Measurements from ENCODE around the gene ACSF3.

The ACSF3 gene

DNA sequence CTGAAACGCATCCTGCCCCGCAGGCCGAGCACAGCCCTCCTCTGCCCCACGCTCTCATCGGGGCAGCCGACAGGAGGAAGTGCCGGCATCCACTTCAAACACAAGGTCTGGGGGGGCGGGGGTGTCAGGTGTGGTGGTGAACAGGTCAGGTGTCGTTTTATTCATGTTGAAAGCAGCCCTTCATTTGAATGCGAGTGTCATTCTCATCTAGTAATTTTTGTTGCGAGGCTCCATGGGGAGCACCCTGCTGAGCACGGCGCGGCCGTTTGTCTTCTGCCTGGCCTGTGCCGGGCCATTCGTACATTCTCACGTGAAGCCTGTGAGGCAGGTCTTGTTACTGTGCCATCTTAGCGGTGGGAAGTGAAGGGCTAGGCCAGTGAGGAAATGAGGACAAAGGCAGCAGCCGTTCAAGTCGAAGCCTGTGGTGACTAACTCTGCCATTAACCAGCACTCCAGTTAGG lies 1.9 kb downstream of the ACSF3 start:
- peak in 1 of 2 experiments; percentile 42 for DNase-seq

DNA sequence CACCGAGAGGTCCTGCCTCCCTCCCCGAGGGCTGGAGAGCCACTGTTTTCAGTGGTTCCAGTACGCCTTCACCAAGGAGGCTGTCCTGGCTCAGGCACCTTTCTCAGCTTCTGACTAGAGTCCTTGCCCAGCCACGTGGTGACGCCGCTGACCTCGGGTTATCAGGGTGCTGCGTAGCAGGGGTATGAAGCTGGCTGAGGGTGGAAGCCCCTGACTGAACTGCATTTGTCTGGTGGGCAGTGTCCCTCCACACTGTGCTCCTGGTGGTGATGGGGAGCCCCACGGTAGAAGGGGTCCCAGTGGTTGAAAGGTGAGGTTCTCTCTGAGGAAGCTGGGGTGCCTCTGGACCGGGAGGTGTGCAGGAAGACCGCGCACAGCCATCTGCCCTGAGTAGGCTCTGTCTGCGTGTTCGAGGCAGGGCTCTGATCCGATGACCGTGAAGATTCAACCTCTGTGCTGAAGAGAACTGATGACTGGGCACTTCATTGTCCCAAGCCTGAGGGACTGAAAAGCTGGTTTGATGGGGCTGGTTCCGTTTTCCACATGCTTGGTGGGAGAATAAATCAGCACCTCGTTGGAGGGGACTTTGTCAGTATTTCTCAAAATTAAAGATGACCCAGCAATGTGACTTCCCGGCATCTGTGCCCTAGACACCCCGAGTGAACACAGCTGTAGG lies 2.5 kb downstream of the ACSF3 start:
- DNase-seq, result no peak

DNA sequence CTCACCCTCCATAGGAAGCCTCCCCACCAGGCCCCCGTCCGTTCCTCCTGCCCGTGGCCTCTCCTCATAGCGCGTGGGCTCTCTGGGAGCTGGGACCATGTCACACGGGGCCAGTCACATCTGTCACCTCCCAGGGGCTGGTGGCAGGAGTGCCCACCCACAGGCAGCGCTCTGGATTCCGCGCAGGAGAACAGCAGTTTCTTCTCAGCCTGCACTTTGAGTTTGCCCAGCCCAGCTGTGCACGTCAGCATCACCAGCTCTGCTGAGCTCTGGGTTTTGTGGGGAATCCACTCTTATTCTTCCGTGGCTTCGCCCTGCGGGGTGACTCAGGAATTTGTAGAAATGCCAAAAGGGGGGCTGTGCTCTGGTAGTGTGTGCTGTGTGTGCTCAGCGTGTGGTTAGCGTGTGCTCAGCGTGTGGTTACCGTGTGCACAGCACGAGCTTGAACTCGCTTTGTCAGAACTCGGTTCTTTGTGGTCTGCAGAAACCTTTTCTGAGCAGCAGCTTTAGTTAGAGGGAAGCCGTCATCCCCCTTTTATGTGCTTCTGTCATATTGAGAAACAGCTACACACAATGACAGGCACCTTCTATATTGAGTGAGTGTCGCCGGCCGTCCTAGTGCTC lies 3.2 kb downstream of the ACSF3 start:
- no peak for DNase-seq

DNA sequence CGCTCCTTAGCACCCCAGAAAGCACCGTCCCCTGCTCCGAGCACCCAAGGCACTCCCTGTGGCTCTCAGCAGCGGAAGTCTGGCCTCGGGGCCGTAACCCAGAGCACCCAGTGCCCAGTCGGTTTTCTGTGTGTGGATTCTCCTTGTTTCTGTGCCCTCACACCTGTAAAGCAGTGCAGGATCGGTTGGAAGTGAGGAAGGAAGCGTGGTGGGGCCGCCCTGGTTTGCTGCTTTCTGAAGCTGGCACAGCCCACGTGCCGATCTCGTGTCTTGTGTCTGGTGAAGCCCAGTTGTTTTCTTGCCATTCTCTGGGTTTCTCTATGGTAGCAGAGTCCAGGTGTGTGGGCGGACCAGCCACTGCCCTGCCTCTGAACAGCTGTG lies 3.7 kb downstream of the ACSF3 start:
- no peak for DNase-seq

DNA sequence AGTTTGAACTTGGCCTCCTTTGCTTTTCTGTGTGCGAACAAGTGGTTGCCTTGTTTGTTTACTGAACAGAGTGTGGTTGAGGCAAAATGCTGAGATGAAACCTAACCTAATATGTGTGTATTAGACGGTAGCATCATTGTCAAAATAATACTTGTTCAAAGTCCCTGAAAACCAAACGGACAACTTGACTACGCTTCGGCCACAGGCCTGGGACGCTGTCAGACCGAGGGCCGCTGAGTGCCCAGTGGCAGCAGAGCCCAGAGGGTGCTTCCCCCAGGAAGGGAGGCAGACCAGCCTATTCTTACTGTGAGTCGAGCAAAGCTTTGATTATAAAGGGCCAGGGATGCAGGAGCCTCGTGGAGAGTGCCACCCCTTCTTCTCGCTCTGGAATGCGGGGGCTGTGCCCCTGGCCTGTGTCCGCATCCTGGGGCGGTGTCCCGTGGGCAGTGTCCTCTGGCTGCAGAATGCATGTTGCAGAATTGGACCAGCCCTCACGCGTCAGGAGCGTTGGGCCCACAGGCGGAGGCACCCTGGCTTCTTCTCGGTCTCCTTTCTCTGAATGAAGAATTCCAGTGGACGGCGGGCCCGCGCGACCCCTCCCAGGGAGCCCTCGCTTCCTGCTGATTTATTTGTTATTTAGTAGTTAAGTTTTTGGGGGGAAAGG lies 5.2 kb downstream of the ACSF3 start:
- DNase-seq, result no peak

DNA sequence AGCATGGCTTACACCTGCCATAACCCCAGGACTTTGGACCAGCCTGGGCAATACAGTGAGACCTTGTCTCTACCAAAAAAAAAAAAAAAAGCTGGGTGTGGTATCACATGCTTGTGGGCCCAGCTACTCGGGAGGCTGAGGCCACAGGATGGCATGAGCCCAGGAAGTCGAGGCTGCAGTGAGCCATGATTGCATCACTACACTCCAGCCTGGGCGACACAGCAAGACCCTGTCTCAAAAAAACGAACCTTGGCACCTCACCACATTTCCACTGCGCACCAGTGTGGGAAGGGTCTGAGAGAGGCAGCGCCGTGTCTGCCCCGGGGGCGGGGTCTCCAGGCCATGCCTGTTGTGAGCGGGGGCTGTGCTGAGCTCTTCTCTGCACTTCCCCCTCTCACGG lies 6.3 kb downstream of the ACSF3 start:
- no peak for DNase-seq

DNA sequence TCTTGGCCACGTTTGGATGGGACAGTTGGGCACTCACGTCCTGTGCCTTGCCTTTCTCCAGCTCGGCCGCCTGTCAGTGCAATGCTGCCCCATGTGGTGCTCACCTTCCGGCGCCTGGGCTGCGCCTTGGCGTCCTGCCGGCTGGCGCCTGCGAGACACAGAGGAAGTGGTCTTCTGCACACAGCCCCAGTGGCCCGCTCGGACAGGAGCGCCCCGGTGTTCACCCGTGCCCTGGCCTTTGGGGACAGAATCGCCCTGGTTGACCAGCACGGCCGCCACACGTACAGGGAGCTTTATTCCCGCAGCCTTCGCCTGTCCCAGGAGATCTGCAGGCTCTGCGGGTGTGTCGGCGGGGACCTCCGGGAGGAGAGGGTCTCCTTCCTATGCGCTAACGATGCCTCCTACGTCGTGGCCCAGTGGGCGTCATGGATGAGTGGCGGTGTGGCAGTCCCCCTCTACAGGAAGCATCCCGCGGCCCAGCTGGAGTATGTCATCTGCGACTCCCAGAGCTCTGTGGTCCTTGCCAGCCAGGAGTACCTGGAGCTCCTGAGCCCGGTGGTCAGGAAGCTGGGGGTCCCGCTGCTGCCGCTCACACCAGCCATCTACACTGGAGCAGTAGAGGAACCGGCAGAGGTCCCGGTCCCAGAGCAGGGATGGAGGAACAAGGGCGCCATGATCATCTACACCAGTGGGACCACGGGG lies 7.1 kb downstream of the ACSF3 start:
- no peak for DNase-seq

DNA sequence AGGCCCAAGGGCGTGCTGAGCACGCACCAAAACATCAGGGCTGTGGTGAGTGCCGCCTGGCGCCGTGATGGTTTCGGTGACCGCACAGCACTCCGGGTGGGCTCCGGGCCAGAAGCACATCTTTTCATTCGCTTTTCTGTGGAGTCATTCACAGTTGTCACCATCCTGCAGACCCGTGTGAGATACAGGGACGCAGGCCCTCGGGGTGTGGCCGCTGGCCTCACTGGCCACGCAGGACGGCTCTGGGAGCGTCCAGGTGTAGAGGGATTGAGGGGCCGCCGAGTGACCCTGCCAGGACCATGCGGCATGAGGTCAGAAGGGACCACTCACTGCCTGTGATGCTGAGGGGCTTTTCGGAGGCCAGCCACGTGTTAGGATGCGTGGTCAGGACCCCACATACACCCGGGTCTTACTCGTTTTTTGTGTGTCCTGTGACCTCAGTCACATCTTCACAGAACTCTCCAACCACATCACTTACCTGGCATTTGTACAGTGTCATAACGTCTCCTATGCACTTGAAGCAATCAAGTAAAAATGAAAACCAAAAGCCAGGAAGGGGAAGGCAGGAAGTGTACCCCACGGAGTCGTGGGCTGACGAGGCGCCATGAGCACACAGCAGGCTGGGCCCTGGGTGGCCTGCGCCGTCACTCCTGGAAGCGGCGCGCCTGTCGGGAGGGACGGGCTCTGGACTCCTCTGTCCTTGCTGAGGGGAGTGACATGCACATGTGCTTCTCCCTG lies 7.8 kb downstream of the ACSF3 start:
- DNase-seq, result no peak

DNA sequence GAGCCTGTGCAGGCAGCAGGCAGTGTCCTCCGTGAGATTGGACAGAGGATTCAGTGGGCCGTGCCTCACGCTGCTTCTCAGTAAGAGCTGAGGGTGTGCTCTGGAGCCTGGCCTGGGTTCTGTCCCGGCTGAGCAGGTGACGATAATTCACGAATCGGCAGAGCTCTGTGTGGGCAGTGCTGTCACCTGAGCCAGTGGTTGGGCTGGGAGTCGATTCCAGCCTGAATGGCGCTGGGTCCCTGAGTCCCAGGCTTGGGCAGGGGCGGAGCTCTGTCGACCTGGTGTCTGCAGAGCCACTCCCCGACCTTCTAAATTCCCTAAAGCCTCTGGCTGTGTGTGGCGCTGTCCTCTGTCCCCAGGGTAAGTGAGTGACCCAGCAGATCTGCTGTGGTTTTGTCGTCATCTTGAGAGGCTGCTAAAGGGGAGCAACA lies 8.4 kb downstream of the ACSF3 start:
- peak; percentile 45 to 71 for DNase-seq

DNA sequence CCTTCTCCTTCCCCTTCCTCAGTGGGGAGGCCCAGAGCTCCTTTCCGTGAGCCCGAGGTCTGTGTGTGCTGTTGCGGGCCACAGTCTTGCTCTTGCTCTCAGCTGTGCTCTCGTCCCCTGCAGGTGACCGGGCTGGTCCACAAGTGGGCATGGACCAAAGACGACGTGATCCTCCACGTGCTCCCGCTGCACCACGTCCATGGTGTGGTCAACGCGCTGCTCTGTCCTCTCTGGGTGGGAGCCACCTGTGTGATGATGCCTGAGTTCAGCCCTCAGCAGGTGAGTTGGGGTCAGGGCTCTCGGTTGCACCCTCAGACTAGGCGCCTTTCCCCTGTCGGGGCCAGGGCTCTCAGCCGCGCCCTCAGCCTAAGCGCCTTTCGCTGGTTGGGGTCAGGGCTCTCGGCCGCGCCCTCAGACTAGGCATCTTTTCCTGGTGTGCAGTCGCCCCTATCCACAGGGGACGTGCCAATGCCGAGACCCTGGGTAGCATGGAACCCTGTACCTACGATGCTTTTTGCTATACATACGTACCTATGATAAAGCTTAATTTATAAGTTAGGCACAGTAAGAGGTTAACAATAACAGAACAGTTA lies 8.9 kb downstream of the ACSF3 start:
- no peak for DNase-seq

DNA sequence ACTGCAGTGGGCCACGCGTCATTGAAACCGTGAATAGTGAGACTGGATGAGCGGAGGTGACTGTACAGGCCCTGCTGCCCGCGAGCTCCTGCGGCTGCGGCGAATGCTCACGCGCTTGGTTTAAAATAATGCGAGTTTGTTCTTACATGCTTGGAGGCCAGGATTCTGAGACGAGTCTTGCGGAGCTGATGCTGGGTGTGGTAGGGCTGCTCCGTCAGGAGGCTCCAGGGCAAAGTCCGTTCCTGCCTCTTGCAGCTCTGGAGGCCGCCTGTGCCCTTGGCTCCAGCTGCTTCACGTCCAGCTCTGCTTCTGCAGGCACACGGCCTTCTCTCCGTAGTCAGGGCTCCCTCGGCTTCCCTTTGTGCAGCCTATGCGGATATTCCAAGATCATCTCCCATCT lies 9.5 kb downstream of the ACSF3 start:
- peak; percentile 44 to 65 for DNase-seq

DNA sequence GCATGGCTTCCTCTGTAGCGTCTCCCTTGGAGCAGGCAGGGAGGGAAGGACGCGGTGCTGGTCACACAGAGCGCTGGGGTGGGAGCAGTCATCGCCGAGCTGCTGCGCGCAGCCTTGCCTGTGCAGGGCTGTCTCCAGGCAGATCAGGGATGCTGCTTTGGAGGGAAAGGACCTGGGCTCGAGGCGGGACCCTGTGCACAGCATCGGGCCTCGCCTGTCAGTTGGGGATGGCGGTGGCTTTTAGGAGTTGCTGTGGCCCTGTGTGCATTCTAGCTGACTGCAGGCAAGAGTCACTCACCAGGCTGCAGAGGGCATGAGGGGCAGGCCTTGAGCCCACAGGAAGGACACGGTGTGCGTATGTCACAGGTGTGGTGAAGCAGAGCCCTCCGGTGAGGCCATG lies 10.1 kb downstream of the ACSF3 start:
- DNase-seq, result no peak

DNA sequence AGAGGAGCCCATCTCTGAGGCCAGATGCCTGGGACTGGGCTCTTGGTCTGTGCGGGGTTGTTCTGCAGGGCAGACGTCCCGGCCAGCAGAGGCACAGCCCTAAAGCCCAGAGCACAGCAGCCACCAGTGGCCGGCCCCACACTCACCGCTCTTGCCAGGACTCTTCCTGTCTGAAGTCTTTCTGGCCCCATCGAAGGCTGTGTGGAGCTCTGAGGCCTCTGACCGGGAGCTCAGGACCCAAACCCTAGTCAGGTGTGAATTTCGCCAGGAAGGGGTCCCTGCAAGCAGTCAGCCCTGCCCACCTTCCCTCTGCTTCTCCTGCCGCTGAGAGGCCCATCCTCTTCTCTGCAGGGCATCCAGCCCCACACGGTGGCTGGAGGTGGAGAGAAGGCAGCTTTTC lies 10.7 kb downstream of the ACSF3 start:
- no peak for DNase-seq

DNA sequence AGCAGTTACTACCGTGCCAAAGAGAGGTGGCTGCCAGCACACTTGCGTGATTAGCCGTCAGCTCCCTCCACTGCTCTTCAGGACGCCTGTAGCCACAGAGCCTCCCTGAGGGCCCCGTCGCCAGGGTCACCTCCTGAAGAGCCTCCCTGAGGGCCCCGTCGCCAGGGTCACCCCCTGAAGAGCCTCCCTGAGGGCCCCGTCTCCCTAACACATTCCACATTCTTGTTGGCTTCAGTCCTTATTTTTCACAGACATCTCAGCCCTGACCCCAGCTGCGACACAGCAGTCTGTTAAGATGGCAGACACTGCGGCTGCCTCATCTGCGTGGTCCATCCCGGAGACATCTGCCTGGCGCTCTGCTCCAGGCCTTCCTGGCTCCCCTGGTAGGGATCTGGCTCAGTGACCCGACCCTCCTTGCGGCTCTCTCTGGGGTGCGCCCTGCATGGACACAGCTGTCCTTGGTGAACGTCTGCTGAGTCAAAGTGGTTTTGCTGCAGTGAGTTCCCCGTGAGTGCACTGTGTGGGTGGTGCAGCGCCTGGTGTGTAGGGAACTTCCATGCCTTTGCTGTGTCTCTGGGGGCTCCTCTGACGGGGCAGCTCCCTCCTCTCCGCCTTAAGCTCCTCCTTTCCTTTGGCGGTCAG lies 11.4 kb downstream of the ACSF3 start:
- no peak for DNase-seq

DNA sequence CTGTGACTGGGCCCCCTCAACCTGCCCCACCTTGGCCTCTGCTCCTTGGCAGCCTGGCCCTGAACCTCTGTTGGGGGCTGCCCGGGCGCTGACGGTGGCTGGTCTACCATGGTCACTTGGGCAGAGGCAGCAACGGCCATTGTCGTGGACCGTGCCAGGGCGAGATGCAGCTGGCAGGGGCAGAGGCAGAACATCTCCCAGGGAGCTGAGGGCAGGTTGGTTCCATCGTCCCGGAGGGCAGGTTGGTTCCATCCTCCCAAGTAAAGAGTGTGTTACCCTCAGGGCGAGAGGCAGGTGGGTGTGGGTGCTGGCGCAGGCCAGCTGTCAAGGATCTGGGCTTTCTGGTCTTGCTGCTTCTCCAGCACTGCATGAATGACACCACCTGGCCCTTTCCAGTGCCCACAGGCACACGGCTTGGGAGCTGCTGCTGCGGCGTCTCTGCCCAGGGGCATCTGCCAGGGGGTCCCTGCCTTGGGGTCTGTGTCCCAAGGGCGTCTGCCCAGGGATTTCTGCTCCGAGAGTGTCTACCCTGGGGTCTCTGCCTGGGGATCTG lies 12.0 kb downstream of the ACSF3 start:
- no peak for DNase-seq

DNA sequence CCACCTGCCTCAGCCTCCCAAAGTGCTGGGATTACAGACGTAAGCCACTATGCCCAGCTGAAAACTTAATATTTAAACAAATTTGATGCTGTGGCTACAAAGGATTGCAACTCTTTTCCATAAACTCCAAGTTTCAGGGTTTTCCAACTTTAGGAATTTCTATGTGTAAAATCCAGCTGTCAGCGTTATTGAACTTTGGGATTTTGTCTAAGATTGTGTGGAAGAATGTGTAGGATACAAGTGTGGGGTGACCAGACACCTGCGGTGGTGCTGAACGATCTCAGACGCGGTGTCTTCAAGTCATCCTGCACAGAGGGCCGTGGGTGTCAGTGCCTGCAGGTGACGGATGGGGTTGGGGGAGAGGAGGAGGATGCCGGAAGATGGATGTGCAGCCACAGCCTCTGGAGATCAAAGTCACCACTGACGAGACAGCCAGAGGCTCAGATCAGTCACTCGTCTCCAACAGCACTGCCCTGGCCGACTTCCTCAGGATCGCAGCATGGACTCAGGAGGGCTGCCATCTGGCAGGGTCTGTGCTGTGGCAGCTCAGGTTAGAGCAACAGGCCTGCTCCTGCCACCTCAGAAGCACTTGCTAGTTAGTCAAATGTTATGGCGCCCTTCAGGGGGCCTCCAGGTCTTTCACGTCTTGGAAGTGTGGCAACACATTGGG lies 13.0 kb downstream of the ACSF3 start:
- no peak for DNase-seq

DNA sequence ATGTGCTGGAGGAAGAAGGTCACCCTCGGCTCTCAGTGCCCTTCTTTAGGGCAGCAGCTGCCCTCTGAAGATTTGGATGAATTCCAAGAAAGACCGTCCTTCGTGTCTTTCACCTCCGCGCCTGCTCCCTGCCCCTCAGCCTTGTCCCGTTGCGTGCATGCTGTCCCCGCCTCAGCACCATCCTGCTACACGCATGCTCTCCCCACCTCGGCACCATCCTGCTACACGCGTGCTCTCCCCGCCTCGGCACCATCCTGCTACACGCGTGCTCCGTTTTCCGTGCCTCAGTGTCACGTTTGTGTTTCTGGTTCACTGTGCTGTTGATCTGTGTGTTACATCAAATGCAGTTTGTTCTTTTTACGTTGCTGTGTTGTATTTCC lies 13.5 kb downstream of the ACSF3 start:
- DNase-seq, result no peak

DNA sequence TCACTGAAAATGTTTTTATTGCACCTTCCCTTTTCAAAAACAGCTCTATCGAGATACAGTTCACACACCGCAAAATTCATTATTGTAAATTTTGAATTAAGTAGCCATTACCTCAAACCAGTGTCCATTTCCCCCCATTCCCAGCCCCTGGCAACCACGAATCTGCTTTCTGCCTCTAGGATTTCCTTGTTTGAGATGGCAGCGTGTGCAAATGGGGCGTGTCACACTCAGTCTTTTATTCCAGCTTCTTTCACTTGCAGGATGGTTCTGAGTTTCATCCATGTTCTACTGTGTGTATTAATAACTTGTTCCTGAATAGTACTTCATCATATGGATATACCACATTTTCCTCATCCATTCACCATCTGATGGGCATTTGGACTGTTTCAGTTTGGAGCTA lies 14.8 kb downstream of the ACSF3 start:
- no peak for DNase-seq

DNA sequence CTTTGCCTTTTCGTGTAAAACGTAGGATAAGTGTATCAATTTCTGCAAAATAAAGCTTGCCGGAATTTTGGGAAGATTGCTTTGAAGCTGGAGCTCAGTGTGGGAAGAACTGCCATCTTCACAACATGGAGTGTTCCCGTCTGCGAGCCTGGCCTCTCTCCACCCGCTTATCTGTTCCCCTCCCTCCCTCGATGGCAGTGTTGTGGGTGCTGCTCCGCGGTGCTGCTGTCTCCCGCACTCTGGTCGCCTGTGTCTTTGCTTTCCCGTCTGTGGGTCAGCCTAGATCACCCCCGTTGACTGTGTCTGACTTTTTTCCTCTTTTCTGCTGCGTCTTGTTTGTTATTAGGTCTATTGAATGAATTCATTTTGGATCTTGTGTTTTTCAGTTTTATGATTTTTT lies 17.0 kb downstream of the ACSF3 start:
- no peak for DNase-seq

DNA sequence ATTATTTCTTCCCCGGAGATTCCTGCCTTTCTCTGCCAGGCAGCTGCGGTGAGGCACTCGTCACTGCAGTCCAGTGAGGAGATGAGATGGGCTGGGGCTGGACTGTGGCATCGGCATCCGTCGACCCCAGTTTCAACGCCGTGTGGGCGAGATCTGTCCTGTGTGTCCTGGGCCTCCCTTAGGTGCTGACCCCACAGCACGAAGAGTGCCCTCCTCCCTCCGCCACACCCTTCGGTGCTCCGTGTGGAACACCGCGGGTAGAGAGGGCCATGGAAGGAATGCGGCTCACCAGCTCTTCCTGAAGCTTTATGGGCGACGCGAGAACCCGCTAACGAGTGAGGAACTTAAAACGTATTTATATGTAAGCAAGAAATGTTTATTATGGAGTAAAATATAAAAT lies 17.6 kb downstream of the ACSF3 start:
- DNase-seq, result no peak
